ENCODE measurements around the gene ABCA13.

- TF ChIP-seq CTCF (IDR thresholded peaks at IDR 0.05) (no peak), EZH2phosphoT487 (IDR thresholded peaks at IDR 0.05) (no peak)
These were observed 52.8 kb downstream of the ABCA13 start for GRCh38 chr7:48224042-48224441.

Measured in neural progenitor cell (in vitro differentiated cells).